Sigmoid colon (tissue), 7 donors: Measurements from ENCODE around the gene MED23. TPM values are rescaled to one million over a fixed set of nuclear protein-coding genes. Genes with fewer than 3 reads are reported as not detected.

Experiments used
- DNase-seq: peaks from one replicate; pipeline ENCODE4 v3.0.0-alpha.2; 2019
- H3K27ac ChIP-seq, 4 donors: fragments of 200-600 bp; sonication (generic); one replicate each; pipeline ENCODE4 v1.5.1; 2016 to 2019; ENCODE audit warnings: mild to moderate bottlenecking in 1 of 4
- H3K27me3 ChIP-seq, 3 donors: fragments of 200-600 bp; sonication (generic); one replicate each; pipeline ENCODE4 v1.5.1; 2019; ENCODE audit warnings: mild to moderate bottlenecking in 1 of 3
- H3K36me3 ChIP-seq, 4 donors: fragments of 200-600 bp; sonication (generic); one replicate each; pipeline ENCODE4 v1.5.1; 2016 to 2019
- H3K4me1 ChIP-seq, 4 donors: fragments of 200-600 bp; sonication (generic); one replicate each; pipeline ENCODE4 v1.5.1; 2017 to 2019
- H3K4me3 ChIP-seq, 4 donors: fragments of 200-600 bp; sonication (generic); one replicate each; pipeline ENCODE4 v1.5.1; 2017 to 2019; ENCODE audit warnings: mild to moderate bottlenecking in 2 of 4, moderate library complexity in 1 of 4
- H3K9me3 ChIP-seq, 4 donors: fragments of 200-600 bp in 3 of 4; sonication (generic) in 3 of 4; one replicate each; pipeline versions ENCODE4 v1.5.1 to v1.6.1; 2013 to 2019
- CTCF ChIP-seq, 4 experiments: fragments of 450-650 bp in 3 of 4; fragments of 200-600 bp in 1 of 4; IDR thresholded peaks; one replicate each; pipeline ENCODE4 v1.5.1; 2016 to 2019; ENCODE audit warnings: antibody characterized with exemption in 4 of 4, mild to moderate bottlenecking in 3 of 4, moderate library complexity in 2 of 4
- EP300 ChIP-seq, 4 donors: sonication (generic); formaldehyde crosslinking; IDR thresholded peaks; one replicate each; pipeline ENCODE4 v1.6.1; 2017; ENCODE audit warnings: antibody characterized with exemption in 4 of 4
- POLR2A ChIP-seq, 2 donors: fragments of 450-650 bp; IDR thresholded peaks; one replicate each; pipeline ENCODE4 v1.6.1; 2016; ENCODE audit warnings: antibody characterized with exemption in 2 of 2, mild to moderate bottlenecking in 2 of 2, moderate library complexity in 2 of 2
- POLR2AphosphoS5 ChIP-seq, 4 donors: sonication (generic); formaldehyde crosslinking; IDR thresholded peaks; one replicate each; pipeline ENCODE4 v1.6.1; 2017; ENCODE audit warnings: antibody characterized with exemption in 4 of 4
- WGBS, 2 donors: extraction: QIAGEN DNeasy Blood & Tissue Kit; methylation state at CpG; one replicate each; pipeline ENCODE4 v1.1.7; 2013; 5-methylcytosine and 5-hydroxymethylcytosine counted together
- intact Hi-C: fragments of 100-400 bp; cut with DNase I; formaldehyde crosslinking; loops from one replicate; pipeline ENCODE4 v1.15.1; 2023
- polyA plus RNA-seq, 3 donors: library from polyadenylated mRNA; stranded (reverse); fragments of 200-250 nt; gene quantifications; one replicate each; pipeline ENCODE4 v1.2.3, GENCODE V29; 2013
- total RNA-seq, 4 donors: library from RNA; depleted of rRNA; stranded (reverse); fragments of >200 nt; gene quantifications; one replicate each; pipeline ENCODE4 v1.1.0, GENCODE V29; 2016
- donor health status: healthy with polysubstance abuse.
- donor health status: Bipolar disorder and iron deficiency.
- donor health status: healthy.

Gene MED23
- total and polyA plus RNA-seq, 7 donors: 5.3 to 29.6 (median 19.0) TPM

DNA sequence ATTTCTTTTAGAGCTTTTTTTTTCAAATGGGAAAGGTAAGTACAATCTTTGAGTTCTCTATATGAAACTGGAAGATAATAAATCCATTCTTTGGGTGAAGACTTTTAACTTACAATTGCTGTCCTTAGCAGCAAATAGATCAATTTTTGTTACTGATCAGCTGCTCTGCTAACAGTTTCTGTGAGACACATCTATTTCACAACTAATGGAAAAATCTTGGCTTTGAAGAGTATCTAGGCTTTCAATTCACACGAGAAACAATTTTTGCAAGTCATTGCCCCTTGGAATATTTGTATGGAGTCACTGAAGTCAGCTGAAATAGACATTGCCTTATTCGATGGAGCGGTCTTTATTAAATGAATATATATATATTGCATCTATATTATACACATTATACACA lies 75.5 kb downstream of the MED23 start:
- Histone ChIP-seq H3K27me3 (no peaks in the 10 kb centered on the region), H3K4me1 (no peaks in the 10 kb centered on the region), H3K4me3 (no peak overlapping the region), H3K9me3 (no peaks in the 10 kb centered on the region), H3K36me3 (no peaks in the 10 kb centered on the region), H3K27ac (no peak overlapping the region)
- intact Hi-C loops: no loop called here
- WGBS, 2 donors: 87 to 95% methylated on average over 3 of the region's 3 CpGs
- DNase-seq: no peak
- TF ChIP-seq CTCF (IDR thresholded peaks at IDR 0.05): no peak
- no peak for TF ChIP-seq POLR2AphosphoS5 (IDR thresholded peaks at IDR 0.05)
- no peak for TF ChIP-seq POLR2A (IDR thresholded peaks at IDR 0.05)
- no peak for TF ChIP-seq EP300 (IDR thresholded peaks at IDR 0.05)

DNA sequence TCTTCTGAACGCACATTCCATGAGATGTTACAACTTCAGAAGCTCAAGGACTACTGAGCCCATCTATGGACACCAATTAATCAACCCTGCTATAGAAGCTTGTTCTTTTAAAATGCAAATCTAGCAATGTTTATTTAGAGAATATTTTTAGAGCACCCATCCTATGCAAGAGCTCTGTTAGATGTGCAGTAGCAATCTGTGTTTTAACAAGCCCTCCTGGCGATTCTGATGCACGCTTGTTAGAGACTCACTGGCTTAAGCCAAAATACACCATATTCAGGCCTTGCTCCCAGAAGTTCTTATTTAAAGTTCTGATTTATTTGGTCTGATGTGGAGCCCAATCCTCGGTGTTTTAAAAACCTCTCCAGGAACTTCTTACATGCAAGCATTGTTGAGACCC lies 76.1 kb downstream of the MED23 start:
- no peaks in the 10 kb centered on the region for H3K4me1 ChIP-seq
- TF ChIP-seq POLR2A (IDR thresholded peaks at IDR 0.05) (no peak), POLR2AphosphoS5 (IDR thresholded peaks at IDR 0.05) (no peak), EP300 (IDR thresholded peaks at IDR 0.05) (no peak)
- no peak for DNase-seq
- no peaks in the 10 kb centered on the region for H3K9me3 ChIP-seq
- no peak overlapping the region for H3K4me3 ChIP-seq
- no peaks in the 10 kb centered on the region for H3K27me3 ChIP-seq
- H3K36me3 ChIP-seq: no peaks in the 10 kb centered on the region
- H3K27ac ChIP-seq: no peak overlapping the region
- WGBS, 2 donors: 87 to 90% methylated on average over 4 of the region's 4 CpGs
- intact Hi-C loops: no loop called here

- intact Hi-C loops: no loop called here
- DNase-seq: no peak
- Histone ChIP-seq H3K27ac (no peak overlapping the region), H3K9me3 (no peaks in the 10 kb centered on the region), H3K4me3 (no peak overlapping the region), H3K4me1 (no peaks in the 10 kb centered on the region), H3K27me3 (no peaks in the 10 kb centered on the region), H3K36me3 (no peaks in the 10 kb centered on the region)
- WGBS, 2 donors: 42 to 53% methylated on average over 2 of the region's 2 CpGs
- no peak for TF ChIP-seq EP300 (IDR thresholded peaks at IDR 0.05)
- no peak for TF ChIP-seq POLR2AphosphoS5 (IDR thresholded peaks at IDR 0.05)
- TF ChIP-seq POLR2A (IDR thresholded peaks at IDR 0.05): no peak
- TF ChIP-seq CTCF (IDR thresholded peaks at IDR 0.05): no peak
These were observed 78.2 kb downstream of the MED23 start for GRCh38 chr6:131549811-131550210.

- Histone ChIP-seq H3K4me3 (no peak overlapping the region), H3K27me3 (no peaks in the 10 kb centered on the region), H3K9me3 (no peaks in the 10 kb centered on the region), H3K36me3 (no peaks in the 10 kb centered on the region), H3K4me1 (no peaks in the 10 kb centered on the region), H3K27ac (no peak overlapping the region)
- WGBS, 2 donors: 69 to 91% methylated on average over 1 of the region's 1 CpG
- TF ChIP-seq POLR2AphosphoS5 (IDR thresholded peaks at IDR 0.05) (no peak), CTCF (IDR thresholded peaks at IDR 0.05) (no peak), POLR2A (IDR thresholded peaks at IDR 0.05) (no peak), EP300 (IDR thresholded peaks at IDR 0.05) (no peak)
- intact Hi-C loops: no loop called here
- DNase-seq: no peak
These were observed 79.6 kb downstream of the MED23 start for GRCh38 chr6:131548441-131548840.

- Histone ChIP-seq H3K4me1 (no peaks in the 10 kb centered on the region), H3K9me3 (no peaks in the 10 kb centered on the region), H3K36me3 (no peaks in the 10 kb centered on the region), H3K4me3 (no peak overlapping the region), H3K27me3 (no peaks in the 10 kb centered on the region), H3K27ac (no peak overlapping the region)
- DNase-seq: no peak
- intact Hi-C loops: no loop called here
- 91 to 94% methylated on average over 6 of the region's 6 CpGs for WGBS, 2 donors
- TF ChIP-seq EP300 (IDR thresholded peaks at IDR 0.05): no peak
- TF ChIP-seq POLR2AphosphoS5 (IDR thresholded peaks at IDR 0.05): no peak
- TF ChIP-seq CTCF (IDR thresholded peaks at IDR 0.05): no peak
- TF ChIP-seq POLR2A (IDR thresholded peaks at IDR 0.05): no peak
These were observed 80.6 kb downstream of the MED23 start for GRCh38 chr6:131547488-131547887.
